ENCODE results near the gene GRP.
"Not testable (repeated sequence)": the region's sequence is repeated elsewhere in the genome, so short reads cannot be mapped to it uniquely, and the experiment has no call there.

Gene GRP

DNA sequence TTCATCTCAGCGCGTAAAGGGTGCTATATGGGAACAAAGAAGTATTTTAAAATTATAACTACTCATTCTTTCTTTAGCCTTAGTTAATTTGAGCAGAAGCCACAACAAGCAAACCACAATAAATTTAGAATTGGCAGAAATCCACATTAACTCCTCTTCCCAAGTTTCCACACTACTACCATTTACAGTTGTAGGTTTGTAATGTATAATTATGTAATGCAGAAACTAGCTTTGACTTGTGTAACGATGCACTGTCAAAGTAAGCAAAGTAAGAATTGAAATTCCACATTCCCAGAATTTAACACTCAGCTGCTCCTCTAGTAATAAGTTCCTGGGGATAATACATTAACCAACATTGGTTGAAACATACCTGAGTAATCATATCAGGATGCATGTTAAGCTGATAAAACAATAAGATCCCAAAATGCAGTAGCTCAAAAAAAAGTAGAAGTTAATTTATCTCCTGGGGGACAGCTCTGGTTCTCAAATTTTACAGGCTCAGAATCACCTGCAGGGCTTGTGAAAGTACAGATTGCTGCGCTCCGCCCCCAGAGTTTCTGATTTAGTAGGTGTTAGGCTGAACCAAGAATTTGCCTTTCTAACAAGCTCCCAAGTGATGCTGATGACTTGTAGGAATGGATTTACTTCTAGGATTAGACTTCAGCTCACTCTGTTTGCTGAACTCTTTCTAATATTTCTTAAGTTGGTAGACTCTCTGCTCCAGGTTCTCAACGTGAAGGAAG lies 9.9 kb downstream of the GRP start:
- no peak for DNase-seq

- DNase-seq: no peak
Measured at GRCh38 chr18:59231114-59231513, 11.2 kb downstream of the GRP start.

DNA sequence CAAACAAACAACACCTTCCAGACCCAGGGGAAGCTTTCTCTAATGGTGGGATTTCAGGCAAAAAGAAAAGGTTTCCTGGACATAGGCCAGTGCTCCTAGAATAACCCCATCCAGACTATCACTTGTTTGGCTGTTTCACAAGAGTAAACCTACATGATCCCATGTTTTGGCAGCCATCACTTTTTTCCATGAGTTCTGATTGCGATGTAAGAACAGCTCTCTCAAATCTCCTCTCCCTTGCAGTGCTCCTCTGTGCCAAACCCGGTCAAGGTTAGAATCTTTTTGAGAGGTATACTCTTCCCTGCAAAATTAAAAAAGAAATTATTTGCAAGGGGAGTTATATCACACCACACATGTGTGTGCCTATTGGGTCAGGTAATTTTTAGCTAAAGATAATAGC lies 11.9 kb downstream of the GRP start:
- DNase-seq: no peak

DNA sequence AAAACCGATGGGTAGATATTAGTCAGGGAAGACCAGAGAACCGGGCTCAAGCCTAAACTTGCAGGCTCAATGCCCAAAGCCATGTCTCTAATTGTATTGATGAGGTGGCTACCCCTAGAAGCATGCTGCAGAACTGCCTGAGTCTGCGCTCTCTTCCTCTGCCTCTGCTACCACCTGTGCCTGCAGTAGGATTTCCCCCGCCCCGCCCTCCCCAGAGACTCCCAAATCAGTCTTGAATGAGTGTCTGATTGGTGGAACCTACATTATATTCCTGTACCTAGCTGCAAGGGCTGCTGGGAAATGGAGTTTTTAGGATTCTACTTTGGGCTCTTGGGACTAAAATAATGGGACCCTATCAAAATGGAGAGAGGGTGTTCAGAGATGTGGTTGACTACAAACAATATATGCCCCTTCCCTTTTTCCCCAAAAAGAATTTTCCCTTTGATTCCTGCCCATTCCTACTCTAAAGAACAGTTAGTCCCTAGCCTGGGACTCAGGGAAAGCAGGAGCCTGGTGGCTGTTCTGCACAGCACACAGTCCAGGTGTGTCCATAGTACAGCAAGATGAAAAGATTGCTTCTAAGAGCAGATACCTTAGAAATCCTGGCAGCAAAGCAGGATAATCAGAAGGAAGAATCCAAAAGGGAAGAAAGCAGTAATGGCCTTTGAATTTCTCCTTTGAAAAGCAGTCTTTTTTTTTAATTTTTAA lies 12.5 kb downstream of the GRP start:
- DNase-seq: no peak

- DNase-seq: no peak
Measured at GRCh38 chr18:59233017-59233410, 13.1 kb downstream of the GRP start.

DNA sequence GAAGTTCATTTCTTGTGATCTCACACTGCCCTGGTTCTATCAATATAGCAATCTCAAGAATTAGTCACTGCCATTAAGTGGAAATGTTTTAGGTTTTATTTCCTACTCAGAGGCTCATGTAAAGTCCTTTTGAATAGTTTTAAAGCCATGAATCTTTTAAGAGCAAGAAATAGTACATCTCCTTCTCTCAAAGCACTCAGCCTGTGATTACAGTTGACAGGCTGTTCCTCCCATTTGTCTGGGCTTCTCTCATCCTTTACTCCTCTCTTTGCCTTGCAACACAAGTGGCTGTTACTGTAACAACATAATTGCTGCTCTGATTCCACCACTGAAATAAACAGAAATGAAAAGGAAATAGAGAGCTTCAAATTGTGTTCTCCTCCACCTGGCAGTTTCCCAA lies 18.4 kb downstream of the GRP start:
- peak; percentile 64 for DNase-seq

DNA sequence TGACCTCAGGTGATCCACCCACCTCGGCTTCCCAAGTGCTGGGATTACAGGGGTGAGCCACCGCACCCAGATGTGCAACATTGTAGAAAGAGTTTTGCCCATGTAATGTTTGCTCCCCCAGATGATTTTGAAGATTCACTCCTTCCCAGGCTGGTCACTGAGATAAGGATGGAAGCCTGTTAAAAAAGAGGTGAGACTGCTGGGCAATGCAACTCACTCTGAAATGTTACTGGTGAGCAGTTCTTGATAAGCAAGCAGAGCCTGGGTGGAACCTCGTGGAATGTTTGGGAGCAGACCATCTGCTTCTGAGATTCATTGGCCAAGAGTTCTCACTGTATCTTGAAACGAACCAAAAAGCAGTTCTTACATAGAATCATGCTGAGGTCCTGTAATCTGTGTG lies 19.7 kb downstream of the GRP start:
- no peak for DNase-seq

DNA sequence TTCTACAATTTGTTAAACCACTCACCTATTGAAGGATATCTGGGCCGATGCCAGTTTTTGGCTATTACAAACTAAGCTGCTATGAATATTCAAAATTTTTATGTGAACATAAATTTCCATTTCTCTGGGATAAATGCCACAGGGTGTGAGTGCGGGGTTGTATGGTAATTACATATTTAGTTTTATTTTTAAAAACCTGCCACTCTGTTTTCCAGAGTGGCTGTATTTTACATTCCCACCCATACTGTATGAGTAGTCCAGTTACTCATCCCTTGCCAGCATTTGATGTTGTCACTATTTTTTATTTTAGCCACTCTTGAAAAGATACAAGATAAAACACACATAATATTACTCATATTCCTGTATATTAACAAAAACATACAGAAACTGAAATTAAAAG lies 22.9 kb downstream of the GRP start:
- no peak for DNase-seq

DNA sequence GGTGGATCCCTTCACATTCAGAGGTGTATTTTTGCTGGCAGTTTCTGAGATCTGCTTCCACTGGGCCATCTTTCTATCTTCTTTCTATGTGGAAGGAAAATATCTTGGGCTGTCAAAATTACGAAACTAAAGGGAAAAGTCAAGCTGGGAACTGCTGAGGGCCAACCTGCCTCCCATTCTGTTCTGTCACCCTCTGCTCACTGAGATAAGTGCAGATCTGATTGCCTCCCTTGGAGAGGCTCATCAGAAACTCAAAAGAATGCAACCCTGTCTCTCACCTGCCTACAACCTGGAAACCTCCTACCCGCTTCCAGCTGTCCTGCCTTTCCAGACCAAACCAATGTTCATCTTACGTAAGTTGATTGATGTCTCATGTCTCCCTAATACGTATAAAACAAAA lies 26.8 kb downstream of the GRP start:
- no peak for DNase-seq

GRCh38 chr18:59249199-59249774 lies 29.3 kb downstream of the GRP start:
- DNase-seq: peak; percentile 53

DNA sequence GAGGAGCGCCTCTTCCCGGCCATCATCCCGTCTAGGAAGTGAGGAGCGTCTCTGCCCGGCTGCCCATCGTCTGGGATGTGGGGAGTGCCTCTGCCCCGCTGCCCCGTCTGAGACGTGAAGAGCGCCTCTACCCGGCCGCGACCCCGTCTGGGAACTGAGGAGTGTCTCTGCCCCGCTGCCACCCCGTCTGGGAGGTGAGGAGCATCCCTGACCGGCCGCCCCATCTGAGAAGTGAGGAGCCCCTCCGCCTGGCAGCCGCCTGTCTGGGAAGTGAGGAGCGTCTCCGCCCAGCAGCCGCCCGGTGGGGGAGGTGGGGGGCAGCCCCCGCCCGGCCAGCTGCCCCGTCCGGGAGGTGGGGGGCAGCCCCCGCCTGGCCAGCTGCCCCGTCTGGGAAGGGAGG lies 35.5 kb downstream of the GRP start:
- DNase-seq: not testable (repeated sequence)

GRCh38 chr18:59261842-59262241 lies 41.9 kb downstream of the GRP start:
- DNase-seq: not testable (repeated sequence)

- DNase-seq: not testable (repeated sequence)
Measured at GRCh38 chr18:59262243-59262642, 42.3 kb downstream of the GRP start.

- DNase-seq: no peak
Measured at GRCh38 chr18:59263661-59264060, 43.7 kb downstream of the GRP start.

GRCh38 chr18:59264121-59264571 lies 44.2 kb downstream of the GRP start:
- DNase-seq: no peak

DNA sequence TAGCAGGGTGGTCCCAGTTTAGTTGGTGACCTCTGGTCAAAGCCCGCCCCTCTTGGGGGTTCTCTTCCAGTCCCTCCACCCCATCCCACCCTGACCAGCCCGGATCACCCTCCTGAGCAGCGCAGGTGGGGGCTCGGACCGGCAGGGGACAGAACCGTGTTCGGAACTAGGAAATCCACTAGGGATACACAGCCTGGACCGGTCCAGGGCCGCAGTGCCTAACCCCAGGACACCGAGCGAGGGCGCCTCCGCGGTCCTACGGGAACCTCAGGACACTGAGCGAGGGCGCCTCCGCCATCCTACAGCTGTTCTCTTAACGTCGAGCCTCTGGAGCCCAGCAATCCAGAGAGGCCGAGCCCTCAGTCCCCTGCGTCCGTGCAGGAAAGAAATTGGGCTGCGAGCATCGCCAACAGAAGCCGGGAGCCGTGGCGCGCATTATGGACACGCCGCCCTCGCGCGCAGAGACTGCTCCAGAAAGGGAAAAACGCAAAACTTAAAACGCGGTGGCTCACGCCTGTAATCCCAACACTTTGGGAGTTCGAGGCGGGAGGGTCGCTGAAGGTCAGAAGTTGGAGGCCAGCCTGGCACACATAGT lies 44.8 kb downstream of the GRP start:
- DNase-seq: no peak

DNA sequence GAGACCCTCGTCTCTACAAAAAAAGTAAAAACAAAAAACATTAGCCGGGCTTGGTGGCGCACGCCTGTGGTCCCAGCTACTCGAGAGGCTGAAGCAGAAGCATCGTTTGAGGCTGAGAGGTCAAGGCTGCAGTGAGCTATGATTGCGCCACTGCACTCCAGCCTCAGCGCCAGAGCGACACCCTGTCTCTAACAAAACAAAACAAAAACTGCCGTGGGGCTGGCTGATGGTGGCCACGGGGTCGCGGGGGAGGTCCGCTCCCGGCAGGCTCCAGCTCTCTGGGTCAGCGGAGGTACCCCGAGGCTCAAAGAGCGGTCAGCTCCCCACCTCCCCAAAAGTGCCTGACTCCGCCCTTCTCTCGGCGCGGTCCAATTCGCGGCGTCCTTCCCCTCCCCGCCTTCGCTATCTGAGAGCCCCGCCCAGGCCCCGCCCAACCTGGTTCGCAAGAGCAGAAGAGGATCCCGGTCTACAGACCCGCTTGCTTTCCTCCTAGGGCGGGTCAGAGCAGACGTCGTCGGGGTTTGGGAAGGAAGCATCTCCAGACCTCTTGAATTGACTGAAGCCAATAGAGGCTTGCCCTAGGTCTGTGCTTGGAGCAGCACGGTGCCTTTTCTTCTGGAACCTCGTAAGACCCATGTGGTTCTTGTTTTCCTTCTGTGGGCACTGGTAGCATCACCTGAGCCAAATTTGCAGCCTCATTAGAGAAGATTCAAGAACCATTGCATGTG lies 45.5 kb downstream of the GRP start:
- DNase-seq: peak; percentile 19

GRCh38 chr18:59265974-59266369 lies 46.0 kb downstream of the GRP start:
- no peak for DNase-seq

GRCh38 chr18:59266459-59266858 lies 46.5 kb downstream of the GRP start:
- DNase-seq: no peak

DNA sequence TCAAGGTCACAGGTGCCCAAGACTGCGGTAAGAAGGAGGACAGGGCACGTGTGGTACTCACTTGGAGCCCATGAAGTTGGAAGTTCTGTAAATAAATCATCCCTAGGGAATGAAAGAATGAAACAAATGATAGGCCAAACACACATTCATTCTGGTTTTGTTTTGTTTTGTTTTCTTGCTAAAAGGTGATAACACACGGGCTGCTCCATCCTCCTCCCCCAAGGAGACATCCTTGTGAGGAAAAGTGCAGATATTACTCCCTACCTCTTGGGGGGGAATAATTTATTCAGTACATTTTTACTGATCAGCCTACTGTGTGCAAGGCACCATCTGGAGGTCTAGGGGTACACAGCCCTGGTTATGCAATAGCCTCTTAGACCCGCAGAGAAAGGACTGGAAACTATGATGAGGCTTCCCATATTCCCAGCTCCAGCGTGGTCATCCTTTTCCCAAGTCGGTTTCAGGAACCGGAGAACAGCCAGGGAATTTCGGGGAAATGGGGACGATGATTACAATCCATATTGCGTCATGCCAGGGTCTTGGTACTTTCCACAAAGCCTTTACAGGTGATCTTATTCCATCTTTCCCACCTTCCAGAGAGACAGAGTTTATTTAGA lies 47.0 kb downstream of the GRP start:
- no peak for DNase-seq

GRCh38 chr18:59267503-59268126 lies 47.7 kb downstream of the GRP start:
- DNase-seq: no peak

- DNase-seq: no peak
Measured at GRCh38 chr18:59268127-59268720, 48.3 kb downstream of the GRP start.
